ENCODE results near the gene TMEM158. TPM values are rescaled to one million over a fixed set of nuclear protein-coding genes. Genes with fewer than 3 reads are reported as not detected.

The TMEM158 gene
- total and polyA plus RNA-seq, 2 experiments from 2014 or later = 8.5 to 16.9 TPM

GRCh38 chr3:45208586-45208985 lies 17.5 kb downstream of the TMEM158 start:
- no peak overlapping the region for H3K27ac ChIP-seq
- H4K20me1 ChIP-seq (ENCODE audit: insufficient read depth, poor library complexity, severe bottlenecking) = no peaks in the 10 kb centered on the region
- no peak for TF ChIP-seq CTCF (IDR thresholded peaks at IDR 0.05; ENCODE audit: poor library complexity)
- no peak for TF ChIP-seq EZH2phosphoT487 (IDR thresholded peaks at IDR 0.05; ENCODE audit: low read depth, severe bottlenecking, unreplicated experiment)
- TF ChIP-seq EZH2 (IDR thresholded peaks at IDR 0.05; ENCODE audit: borderline replicate concordance) = no peak
- no peaks in the 10 kb centered on the region for H3K9me2 ChIP-seq (replicated peaks; ENCODE audit: insufficient read depth)
- peaks cover 6% of the 10 kb centered on the region for H3K4me1 ChIP-seq (ENCODE audit: insufficient read depth)
- no peaks in the 10 kb centered on the region for H3K27me3 ChIP-seq
- H2AFZ ChIP-seq = no peak overlapping the region
- no peak for DNase-seq (ENCODE audit: low spot score)
- H3K9me3 ChIP-seq (ENCODE audit: low read depth) = no peaks in the 10 kb centered on the region
- H3K79me2 ChIP-seq = no peaks in the 10 kb centered on the region
- no peaks in the 10 kb centered on the region for H3K36me3 ChIP-seq (replicated peaks; ENCODE audit: insufficient read depth, low read depth)
- 98% methylated on average over 2 of the region's 2 CpGs for WGBS (ENCODE audit: low lambda C conversion rate, missing lambda C conversion rate)
- H3K4me2 ChIP-seq = no peak overlapping the region
- H3K4me3 ChIP-seq = no peak overlapping the region

- Histone ChIP-seq H3K9me3 (ENCODE audit: low read depth) (no peaks in the 10 kb centered on the region), H3K27me3 (no peaks in the 10 kb centered on the region), H3K4me3 (no peak overlapping the region), H2AFZ (no peak overlapping the region), H3K36me3 (replicated peaks; ENCODE audit: insufficient read depth, low read depth) (no peaks in the 10 kb centered on the region), H3K9me2 (replicated peaks; ENCODE audit: insufficient read depth) (no peaks in the 10 kb centered on the region), H3K4me2 (no peak overlapping the region), H4K20me1 (ENCODE audit: insufficient read depth, poor library complexity, severe bottlenecking) (no peaks in the 10 kb centered on the region), H3K27ac (no peak overlapping the region), H3K79me2 (no peaks in the 10 kb centered on the region), H3K4me1 (ENCODE audit: insufficient read depth) (peaks cover 6% of the 10 kb centered on the region)
- no peak for DNase-seq (ENCODE audit: low spot score)
- TF ChIP-seq EZH2phosphoT487 (IDR thresholded peaks at IDR 0.05; ENCODE audit: low read depth, severe bottlenecking, unreplicated experiment) (no peak), CTCF (IDR thresholded peaks at IDR 0.05; ENCODE audit: poor library complexity) (no peak), EZH2 (IDR thresholded peaks at IDR 0.05; ENCODE audit: borderline replicate concordance) (no peak)
- WGBS (ENCODE audit: low lambda C conversion rate, missing lambda C conversion rate) = 79% methylated on average over 4 of the region's 4 CpGs
These were observed 18.6 kb downstream of the TMEM158 start for GRCh38 chr3:45207446-45207845.

GRCh38 chr3:45205126-45205525 lies 21.0 kb downstream of the TMEM158 start:
- no peaks in the 10 kb centered on the region for H3K9me2 ChIP-seq (replicated peaks; ENCODE audit: insufficient read depth)
- no peak overlapping the region for H2AFZ ChIP-seq
- no peaks in the 10 kb centered on the region for H3K36me3 ChIP-seq (replicated peaks; ENCODE audit: insufficient read depth, low read depth)
- H3K79me2 ChIP-seq = no peaks in the 10 kb centered on the region
- no peak overlapping the region for H3K4me3 ChIP-seq
- no peaks in the 10 kb centered on the region for H3K27me3 ChIP-seq
- H3K4me2 ChIP-seq = no peak overlapping the region
- peaks cover 2% of the 10 kb centered on the region for H3K4me1 ChIP-seq (ENCODE audit: insufficient read depth)
- H4K20me1 ChIP-seq (ENCODE audit: insufficient read depth, poor library complexity, severe bottlenecking) = no peaks in the 10 kb centered on the region
- no peak for DNase-seq (ENCODE audit: low spot score)
- H3K9me3 ChIP-seq (ENCODE audit: low read depth) = no peaks in the 10 kb centered on the region
- TF ChIP-seq CTCF (IDR thresholded peaks at IDR 0.05; ENCODE audit: poor library complexity) = no peak
- TF ChIP-seq EZH2phosphoT487 (IDR thresholded peaks at IDR 0.05; ENCODE audit: low read depth, severe bottlenecking, unreplicated experiment) = no peak
- TF ChIP-seq EZH2 (IDR thresholded peaks at IDR 0.05; ENCODE audit: borderline replicate concordance) = no peak
- H3K27ac ChIP-seq = no peak overlapping the region

GRCh38 chr3:45204136-45204535 lies 22.0 kb downstream of the TMEM158 start:
- Histone ChIP-seq H3K36me3 (replicated peaks; ENCODE audit: insufficient read depth, low read depth) (no peaks in the 10 kb centered on the region), H3K27ac (no peak overlapping the region), H3K9me3 (ENCODE audit: low read depth) (no peaks in the 10 kb centered on the region), H3K27me3 (no peaks in the 10 kb centered on the region), H2AFZ (no peak overlapping the region), H3K4me1 (ENCODE audit: insufficient read depth) (peaks cover 3% of the 10 kb centered on the region), H3K4me2 (no peak overlapping the region), H3K9me2 (replicated peaks; ENCODE audit: insufficient read depth) (no peaks in the 10 kb centered on the region), H4K20me1 (ENCODE audit: insufficient read depth, poor library complexity, severe bottlenecking) (no peaks in the 10 kb centered on the region), H3K4me3 (no peak overlapping the region), H3K79me2 (no peaks in the 10 kb centered on the region)
- WGBS (ENCODE audit: low lambda C conversion rate, missing lambda C conversion rate) = 28% methylated on average over 3 of the region's 3 CpGs
- DNase-seq (ENCODE audit: low spot score) = peak; percentile 33
- TF ChIP-seq EZH2phosphoT487 (IDR thresholded peaks at IDR 0.05; ENCODE audit: low read depth, severe bottlenecking, unreplicated experiment) = no peak
- TF ChIP-seq CTCF (IDR thresholded peaks at IDR 0.05; ENCODE audit: poor library complexity) = no peak
